Breast epithelium (tissue), 3 donors: ENCODE results near the gene PFKFB3.

Experiments
- CTCF ChIP-seq, 3 donors: fragments of 450-650 bp; IDR thresholded peaks; one replicate each; pipeline ENCODE4 v1.5.1; 2016 to 2017; ENCODE audit warnings: antibody characterized with exemption in 3 of 3, mild to moderate bottlenecking in 3 of 3, moderate library complexity in 3 of 3
- POLR2A ChIP-seq: fragments of 450-650 bp; IDR thresholded peaks from one replicate; pipeline ENCODE4 v1.6.1; 2016; ENCODE audit warnings: antibody characterized with exemption, mild to moderate bottlenecking, moderate library complexity
- POLR2AphosphoS5 ChIP-seq, 3 donors: sonication (generic); formaldehyde crosslinking; IDR thresholded peaks; one replicate each; pipeline ENCODE4 v1.6.1; 2017; ENCODE audit warnings: antibody characterized with exemption in 3 of 3

GRCh38 chr10:6297951-6298381, 95.2 kb downstream of the PFKFB3 start:
- no peak for TF ChIP-seq POLR2A
- no peak for TF ChIP-seq CTCF (IDR thresholded peaks at IDR 0.05)
- TF ChIP-seq POLR2AphosphoS5 (IDR thresholded peaks at IDR 0.05), result no peak
